Vagina (tissue), 2 donors: ENCODE data around the gene DYNLT1.

Experiments
- CTCF ChIP-seq, 3 experiments: fragments of 450-650 bp in 2 of 3; fragments of 200-600 bp in 1 of 3; sonication (generic) in 1 of 3; IDR thresholded peaks; one replicate each; pipeline ENCODE4 v1.5.1; 2017 to 2019; ENCODE audit warnings: antibody characterized with exemption in 3 of 3, mild to moderate bottlenecking in 2 of 3, moderate library complexity in 2 of 3
- POLR2A ChIP-seq, 2 donors: fragments of 450-650 bp; IDR thresholded peaks; one replicate each; pipeline ENCODE4 v1.6.1; 2017; ENCODE audit warnings: antibody characterized with exemption in 2 of 2, mild to moderate bottlenecking in 2 of 2, moderate library complexity in 2 of 2
- POLR2AphosphoS5 ChIP-seq, 2 donors: sonication (generic); formaldehyde crosslinking; IDR thresholded peaks; one replicate each; pipeline ENCODE4 v1.9.0; 2017; ENCODE audit warnings: antibody characterized with exemption in 2 of 2, mild to moderate bottlenecking in 2 of 2, low read depth in 1 of 2; ENCODE audit not compliant: insufficient read depth in 1 of 2

- no peak for TF ChIP-seq POLR2A (IDR thresholded peaks at IDR 0.05)
- no peak for TF ChIP-seq CTCF (IDR thresholded peaks at IDR 0.05)
- no peak for TF ChIP-seq POLR2AphosphoS5 (IDR thresholded peaks at IDR 0.05; ENCODE audit: insufficient read depth in 1 of 2, low read depth in 1 of 2)
Measured at GRCh38 chr6:158646023-158646910, 1.7 kb upstream of the DYNLT1 start.
